ENCODE results near the gene KDM4D. TPM values are rescaled to one million over a fixed set of nuclear protein-coding genes. Genes with fewer than 3 reads are reported as not detected.

KDM4D gene
- polyA plus RNA-seq, 3 donors, result 0.03 to 0.16 TPM; not detected in 1

DNA sequence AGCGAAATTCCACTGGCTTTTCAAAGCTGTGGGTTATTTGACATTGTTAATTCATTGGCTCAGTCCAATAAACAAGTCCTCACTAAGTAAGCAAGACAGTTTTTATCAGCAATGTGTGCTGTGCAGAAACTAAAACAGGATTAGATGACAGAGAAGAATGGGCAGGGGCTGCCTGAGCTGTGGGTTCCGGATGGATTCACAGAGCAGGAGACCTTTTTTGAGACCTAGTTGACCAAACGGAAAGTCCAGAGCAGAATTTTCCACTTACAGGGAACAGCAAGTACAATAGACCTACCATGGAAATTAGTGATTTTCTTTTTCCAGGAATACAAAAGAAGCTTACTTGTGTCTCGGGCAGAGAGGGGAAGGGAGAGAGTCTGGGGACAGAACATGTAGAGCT is 70.5 kb downstream of the KDM4D start:
- DNase-seq, result no peak
- WGBS (ENCODE audit: insufficient coverage), result 100% methylated on average over 1 of the region's 4 CpGs
- Histone ChIP-seq H3K36me3 (replicated peaks in 1 of 2; ENCODE audit: control insufficient read depth in 1 of 2, insufficient read depth in 2 of 2, low read length in 2 of 2) (no peaks in the 10 kb centered on the region), H3K4me2 (replicated peaks; ENCODE audit: extremely low read depth, low read length, poor library complexity, severe bottlenecking) (no peak overlapping the region), H3K79me2 (ENCODE audit: insufficient read depth, low read length) (no peaks in the 10 kb centered on the region), H3K9ac (ENCODE audit: insufficient read depth, low read length, poor library complexity, severe bottlenecking) (no peak overlapping the region), H3K27me3 (ENCODE audit: control insufficient read depth in 2 of 2, insufficient read depth in 2 of 2, low read length in 2 of 2) (peaks cover 0 to 3% of the 10 kb centered on the region in 2 donors), H4K20me1 (ENCODE audit: insufficient read depth, low read length) (no peaks in the 10 kb centered on the region), H2AFZ (ENCODE audit: insufficient read depth, low read depth, low read length, poor library complexity, severe bottlenecking) (no peak overlapping the region), H3K9me3 (replicated peaks in 1 of 2; ENCODE audit: control insufficient read depth in 1 of 2, insufficient read depth in 1 of 2, low read length in 2 of 2) (no peaks in the 10 kb centered on the region), H3K27ac (ENCODE audit: low read depth in 1 of 2, low read length in 2 of 2) (no peak overlapping the region), H3K4me3 (replicated peaks in 1 of 3; ENCODE audit: low read depth in 2 of 3, low read length in 3 of 3) (no peak overlapping the region), H3K4me1 (ENCODE audit: control insufficient read depth in 1 of 2, insufficient read depth in 2 of 2, low read length in 2 of 2) (no peaks in the 10 kb centered on the region)
- no peaks in the 10 kb centered on the region for H3K36me3 Mint-ChIP-seq
- H3K9me3 Mint-ChIP-seq, result peaks cover 0 to 3% (median 0%) of the 10 kb centered on the region in 7 donors
- intact Hi-C loops (cut with micrococcal nuclease), result no loop called here
- H3K4me1 Mint-ChIP-seq, result no peaks in the 10 kb centered on the region
- H3K27me3 Mint-ChIP-seq (ENCODE audit: low read depth in 3 of 3), result peaks cover 8 to 12% (median 11%) of the 10 kb centered on the region in 3 donors
- H3K4me3 Mint-ChIP-seq, result no peak overlapping the region
- TF ChIP-seq, protein P1, sequence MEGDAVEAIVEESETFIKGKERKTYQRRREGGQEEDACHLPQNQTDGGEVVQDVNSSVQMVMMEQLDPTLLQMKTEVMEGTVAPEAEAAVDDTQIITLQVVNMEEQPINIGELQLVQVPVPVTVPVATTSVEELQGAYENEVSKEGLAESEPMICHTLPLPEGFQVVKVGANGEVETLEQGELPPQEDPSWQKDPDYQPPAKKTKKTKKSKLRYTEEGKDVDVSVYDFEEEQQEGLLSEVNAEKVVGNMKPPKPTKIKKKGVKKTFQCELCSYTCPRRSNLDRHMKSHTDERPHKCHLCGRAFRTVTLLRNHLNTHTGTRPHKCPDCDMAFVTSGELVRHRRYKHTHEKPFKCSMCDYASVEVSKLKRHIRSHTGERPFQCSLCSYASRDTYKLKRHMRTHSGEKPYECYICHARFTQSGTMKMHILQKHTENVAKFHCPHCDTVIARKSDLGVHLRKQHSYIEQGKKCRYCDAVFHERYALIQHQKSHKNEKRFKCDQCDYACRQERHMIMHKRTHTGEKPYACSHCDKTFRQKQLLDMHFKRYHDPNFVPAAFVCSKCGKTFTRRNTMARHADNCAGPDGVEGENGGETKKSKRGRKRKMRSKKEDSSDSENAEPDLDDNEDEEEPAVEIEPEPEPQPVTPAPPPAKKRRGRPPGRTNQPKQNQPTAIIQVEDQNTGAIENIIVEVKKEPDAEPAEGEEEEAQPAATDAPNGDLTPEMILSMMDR (IDR thresholded peaks at IDR 0.05), result no peak
- no peak overlapping the region for H3K27ac Mint-ChIP-seq

DNA sequence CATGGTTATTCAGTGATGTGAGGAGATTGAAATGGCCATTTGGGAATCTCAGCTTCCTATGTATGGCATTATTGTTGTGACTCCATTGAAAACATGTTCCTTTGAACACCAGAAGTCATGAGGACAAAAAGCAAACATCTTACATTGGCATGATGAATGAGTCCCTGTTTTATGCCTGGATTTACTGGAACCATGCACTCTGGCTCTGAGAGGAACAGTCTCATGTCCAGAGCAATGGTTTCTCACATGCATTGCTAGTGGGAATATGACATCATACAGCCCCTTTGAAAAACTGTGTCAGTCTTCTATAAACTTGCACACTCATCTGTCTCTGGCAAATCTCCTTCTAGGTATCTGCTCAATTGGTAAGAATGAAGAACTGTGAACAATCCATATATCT is 72.3 kb downstream of the KDM4D start:
- Histone ChIP-seq H3K36me3 (replicated peaks in 1 of 2; ENCODE audit: control insufficient read depth in 1 of 2, insufficient read depth in 2 of 2, low read length in 2 of 2) (no peaks in the 10 kb centered on the region), H2AFZ (ENCODE audit: insufficient read depth, low read depth, low read length, poor library complexity, severe bottlenecking) (no peak overlapping the region), H3K4me2 (replicated peaks; ENCODE audit: extremely low read depth, low read length, poor library complexity, severe bottlenecking) (no peak overlapping the region), H3K27me3 (ENCODE audit: control insufficient read depth in 2 of 2, insufficient read depth in 2 of 2, low read length in 2 of 2) (peaks cover 0 to 3% of the 10 kb centered on the region in 2 donors), H3K9ac (ENCODE audit: insufficient read depth, low read length, poor library complexity, severe bottlenecking) (no peak overlapping the region), H4K20me1 (ENCODE audit: insufficient read depth, low read length) (no peaks in the 10 kb centered on the region), H3K4me1 (ENCODE audit: control insufficient read depth in 1 of 2, insufficient read depth in 2 of 2, low read length in 2 of 2) (no peaks in the 10 kb centered on the region), H3K9me3 (replicated peaks in 1 of 2; ENCODE audit: control insufficient read depth in 1 of 2, insufficient read depth in 1 of 2, low read length in 2 of 2) (no peaks in the 10 kb centered on the region), H3K79me2 (ENCODE audit: insufficient read depth, low read length) (no peaks in the 10 kb centered on the region), H3K4me3 (replicated peaks in 1 of 3; ENCODE audit: low read depth in 2 of 3, low read length in 3 of 3) (no peak overlapping the region), H3K27ac (ENCODE audit: low read depth in 1 of 2, low read length in 2 of 2) (no peak overlapping the region)
- Mint-ChIP-seq H3K36me3 (no peaks in the 10 kb centered on the region), H3K4me1 (no peaks in the 10 kb centered on the region), H3K4me3 (no peak overlapping the region), H3K27me3 (ENCODE audit: low read depth in 3 of 3) (peaks cover 6 to 13% (median 12%) of the 10 kb centered on the region in 3 donors), H3K9me3 (peaks cover 0 to 7% (median 0%) of the 10 kb centered on the region in 7 donors), H3K27ac (no peak overlapping the region)
- DNase-seq, result no peak
- intact Hi-C loops (cut with micrococcal nuclease), result no loop called here
- TF ChIP-seq, protein P1 (IDR thresholded peaks at IDR 0.05), result no peak

Other genes with a start within 250 kb of the KDM4D start
- under 1 TPM; 0.41 to 0.66 (median 0.46) TPM for gene AMOTL1, start 205.4 kb upstream of the KDM4D start, polyA plus RNA-seq
- 10 to 100 TPM; 27.5 to 43.8 (median 38.9) TPM for gene CWC15, start 153 bp upstream of the KDM4D start, polyA plus RNA-seq
- not detected for gene KDM4E, start 51.5 kb downstream of the KDM4D start, polyA plus RNA-seq
- not detected for gene KDM4F, start 75.7 kb downstream of the KDM4D start, polyA plus RNA-seq
- gene SRSF8, start 93.2 kb downstream of the KDM4D start, polyA plus RNA-seq, result 10 to 100 TPM in 2 of 3 donors, 1 to 10 TPM in 1; 9.3 to 24.9 (median 24.4) TPM
- 1 to 10 TPM; 1.3 to 3.4 (median 3.2) TPM for gene ENDOD1, start 116.1 kb downstream of the KDM4D start, polyA plus RNA-seq

Measured in CD14-positive monocyte (primary cell).